Measurements from ENCODE around the gene POLR2E.

GRCh38 chr19:1085053-1085658 lies 10.0 kb downstream of the POLR2E start:
- no peak for TF ChIP-seq CTCF (optimal IDR thresholded peaks at IDR 0.05 in 1 of 3, IDR thresholded peaks at IDR 0.05 in 1 of 3, conservative IDR thresholded peaks at IDR 0.05 in 1 of 3; ENCODE audit: extremely low read depth in 1 of 3, insufficient read depth in 2 of 3, low read length in 3 of 3)
- no peak for TF ChIP-seq EZH2 (IDR thresholded peaks at IDR 0.05; ENCODE audit: low read length)
